Mammary epithelial cell (primary cell): ENCODE data around the gene DARS1.

Source experiments
- CTCF ChIP-seq, 2 donors: IDR thresholded peaks in 1 of 2; conservative IDR thresholded peaks in 1 of 2; 2 replicates each; pipeline ENCODE4 v1.5.1; 2011 to 2012; ENCODE audit warnings: inconsistent platforms in 2 of 2, low read length in 2 of 2, mild to moderate bottlenecking in 2 of 2, control low read depth in 1 of 2, low read depth in 1 of 2; ENCODE audit not compliant: insufficient read depth in 1 of 2; ENCODE audit errors: extremely low read depth in 1 of 2
- EZH2 ChIP-seq: IDR thresholded peaks from 2 replicates; pipeline ENCODE4 v1.6.1; 2012; ENCODE audit warnings: low read length, inconsistent platforms, borderline replicate concordance

- peak; percentile 58 to 70 for TF ChIP-seq CTCF (conservative IDR thresholded peaks at IDR 0.05 in 1 of 2, IDR thresholded peaks at IDR 0.05 in 1 of 2; ENCODE audit: extremely low read depth in 1 of 2, insufficient read depth in 1 of 2, low read depth in 1 of 2, low read length in 2 of 2)
- no peak for TF ChIP-seq EZH2
These were observed 71.6 kb downstream of the DARS1 start for GRCh38 chr2:135913727-135914365.
